Measurements from ENCODE around the gene SLC31A1. TPM values are rescaled to one million over a fixed set of nuclear protein-coding genes. Genes with fewer than 3 reads are reported as not detected.

SLC31A1 gene
- polyA plus RNA-seq, 3 donors: 25.0 to 29.0 (median 25.2) TPM

Other genes with a start within 250 kb of the SLC31A1 start
- 10 to 100 TPM in 1 of 3 donors, 1 to 10 TPM in 2; 7.8 to 11.2 (median 9.0) TPM for gene ZNF883, start 209.4 kb upstream of the SLC31A1 start, polyA plus RNA-seq (ENCODE audit: insufficient read length in 3 of 3)
- 10 to 100 TPM; 11.1 to 13.5 (median 13.0) TPM for gene ZFP37, start 164.8 kb upstream of the SLC31A1 start, polyA plus RNA-seq (ENCODE audit: insufficient read length in 3 of 3)
- 1 to 10 TPM; 3.0 to 3.8 (median 3.0) TPM for gene SLC31A2, start 70.5 kb upstream of the SLC31A1 start, polyA plus RNA-seq (ENCODE audit: insufficient read length in 3 of 3)
- gene FKBP15, start 267 bp upstream of the SLC31A1 start, polyA plus RNA-seq (ENCODE audit: insufficient read length in 3 of 3): 10 to 100 TPM; 28.4 to 33.4 (median 30.2) TPM
- 10 to 100 TPM; 34.3 to 46.4 (median 42.0) TPM for gene CDC26, start 54.0 kb downstream of the SLC31A1 start, polyA plus RNA-seq (ENCODE audit: insufficient read length in 3 of 3)
- 10 to 100 TPM; 36.7 to 43.4 (median 37.7) TPM for gene PRPF4, start 54.1 kb downstream of the SLC31A1 start, polyA plus RNA-seq (ENCODE audit: insufficient read length in 3 of 3)
- 10 to 100 TPM in 1 of 3 donors, 1 to 10 TPM in 2; 4.6 to 10.7 (median 6.0) TPM for gene RNF183, start 81.8 kb downstream of the SLC31A1 start, polyA plus RNA-seq (ENCODE audit: insufficient read length in 3 of 3)
- 1 to 10 TPM; 6.5 to 7.9 (median 7.7) TPM for gene WDR31, start 118.7 kb downstream of the SLC31A1 start, polyA plus RNA-seq (ENCODE audit: insufficient read length in 3 of 3)
- 1 to 10 TPM; 8.0 to 9.9 (median 8.8) TPM for gene BSPRY, start 128.0 kb downstream of the SLC31A1 start, polyA plus RNA-seq (ENCODE audit: insufficient read length in 3 of 3)
- 10 to 100 TPM; 27.1 to 51.5 (median 38.3) TPM for gene HDHD3, start 155.4 kb downstream of the SLC31A1 start, polyA plus RNA-seq (ENCODE audit: insufficient read length in 3 of 3)
- gene ALAD, start 179.7 kb downstream of the SLC31A1 start, polyA plus RNA-seq (ENCODE audit: insufficient read length in 3 of 3): 10 to 100 TPM; 37.2 to 46.1 (median 41.7) TPM
- 10 to 100 TPM; 58.7 to 72.4 (median 66.4) TPM for gene POLE3, start 189.1 kb downstream of the SLC31A1 start, polyA plus RNA-seq (ENCODE audit: insufficient read length in 3 of 3)
- gene C9orf43, start 189.2 kb downstream of the SLC31A1 start, polyA plus RNA-seq (ENCODE audit: insufficient read length in 3 of 3): 1 to 10 TPM in 1 of 3 donors, under 1 TPM in 2; 0.73 to 1.1 (median 0.82) TPM
- 10 to 100 TPM; 41.4 to 49.8 (median 45.1) TPM for gene RGS3, start 242.2 kb downstream of the SLC31A1 start, polyA plus RNA-seq (ENCODE audit: insufficient read length in 3 of 3)